ENCODE results near the gene EYA2. TPM values are rescaled to one million over a fixed set of nuclear protein-coding genes. Genes with fewer than 3 reads are reported as not detected.

The EYA2 gene
- polyA plus RNA-seq, 1 donor (not counting 4 experiments of a cell fraction or from before 2014, with no cell fraction given), result not detected

- no peaks in the 10 kb centered on the region for H3K9me3 ChIP-seq (ENCODE audit: control insufficient read depth, low read depth, low read length)
- no peak overlapping the region for H2AFZ ChIP-seq (ENCODE audit: control insufficient read depth, low read length)
- no peak overlapping the region for H3K9ac ChIP-seq (ENCODE audit: control insufficient read depth, extremely low read depth, insufficient read depth, low read length)
- TF ChIP-seq CTCF (optimal IDR thresholded peaks at IDR 0.05 in 1 of 3, IDR thresholded peaks at IDR 0.05 in 1 of 3, conservative IDR thresholded peaks at IDR 0.05 in 1 of 3; ENCODE audit: extremely low read depth in 1 of 3, insufficient read depth in 2 of 3, low read length in 3 of 3) (no peak), EZH2 (IDR thresholded peaks at IDR 0.05; ENCODE audit: low read length) (no peak)
- H3K27me3 ChIP-seq (ENCODE audit: control insufficient read depth, extremely low read depth, insufficient read depth, low read length), result no peaks in the 10 kb centered on the region
- H3K27ac ChIP-seq (ENCODE audit: control insufficient read depth, insufficient read depth, low read length), result no peak overlapping the region
- peaks cover 14% of the 10 kb centered on the region for H3K4me1 ChIP-seq (ENCODE audit: control insufficient read depth, extremely low read depth, insufficient read depth, low read length)
- FAIRE-seq (no peak), DNase-seq (ENCODE audit: low read depth, low spot score) (no peak)
- H3K79me2 ChIP-seq (ENCODE audit: control insufficient read depth, insufficient read depth, low read length), result no peaks in the 10 kb centered on the region
- no peak overlapping the region for H3K4me2 ChIP-seq (ENCODE audit: control insufficient read depth, extremely low read depth, insufficient read depth, low read depth, low read length)
- H3K9me1 ChIP-seq (ENCODE audit: control insufficient read depth, extremely low read depth, insufficient read depth, low read length), result no peaks in the 10 kb centered on the region
- H3K36me3 ChIP-seq (ENCODE audit: control insufficient read depth in 2 of 2, extremely low read depth in 1 of 2, insufficient read depth in 2 of 2, low read length in 2 of 2), result no peaks in the 10 kb centered on the region
- dilution Hi-C loops (cut with MboI; ENCODE audit: extremely low pct_ligation_motif_present, low sequenced_read_pairs), result no loop called here
- no peak overlapping the region for H3K4me3 ChIP-seq (ENCODE audit: control insufficient read depth in 2 of 3, extremely low read depth in 1 of 3, insufficient read depth in 2 of 3, low read depth in 1 of 3, low read length in 3 of 3)
- no peaks in the 10 kb centered on the region for H4K20me1 ChIP-seq (ENCODE audit: control insufficient read depth, extremely low read depth, insufficient read depth, low read length)
These were observed 297.3 kb downstream of the EYA2 start for GRCh38 chr20:47191956-47192355.

- Histone ChIP-seq H3K79me2 (ENCODE audit: control insufficient read depth, insufficient read depth, low read length) (no peaks in the 10 kb centered on the region), H3K9ac (ENCODE audit: control insufficient read depth, extremely low read depth, insufficient read depth, low read length) (no peak overlapping the region), H3K36me3 (ENCODE audit: control insufficient read depth in 2 of 2, extremely low read depth in 1 of 2, insufficient read depth in 2 of 2, low read length in 2 of 2) (no peaks in the 10 kb centered on the region), H3K9me3 (ENCODE audit: control insufficient read depth, low read depth, low read length) (no peaks in the 10 kb centered on the region), H3K27ac (ENCODE audit: control insufficient read depth, insufficient read depth, low read length) (no peak overlapping the region), H2AFZ (ENCODE audit: control insufficient read depth, low read length) (no peak overlapping the region), H3K4me3 (ENCODE audit: control insufficient read depth in 2 of 3, extremely low read depth in 1 of 3, insufficient read depth in 2 of 3, low read depth in 1 of 3, low read length in 3 of 3) (no peak overlapping the region), H3K27me3 (ENCODE audit: control insufficient read depth, extremely low read depth, insufficient read depth, low read length) (no peaks in the 10 kb centered on the region), H3K9me1 (ENCODE audit: control insufficient read depth, extremely low read depth, insufficient read depth, low read length) (no peaks in the 10 kb centered on the region), H4K20me1 (ENCODE audit: control insufficient read depth, extremely low read depth, insufficient read depth, low read length) (no peaks in the 10 kb centered on the region), H3K4me1 (ENCODE audit: control insufficient read depth, extremely low read depth, insufficient read depth, low read length) (peaks cover 16% of the 10 kb centered on the region), H3K4me2 (ENCODE audit: control insufficient read depth, extremely low read depth, insufficient read depth, low read depth, low read length) (no peak overlapping the region)
- TF ChIP-seq EZH2 (IDR thresholded peaks at IDR 0.05; ENCODE audit: low read length) (no peak), CTCF (optimal IDR thresholded peaks at IDR 0.05 in 1 of 3, IDR thresholded peaks at IDR 0.05 in 1 of 3, conservative IDR thresholded peaks at IDR 0.05 in 1 of 3; ENCODE audit: extremely low read depth in 1 of 3, insufficient read depth in 2 of 3, low read length in 3 of 3) (no peak)
- DNase-seq (ENCODE audit: low read depth, low spot score) (no peak), FAIRE-seq (no peak)
- dilution Hi-C loops (cut with MboI; ENCODE audit: extremely low pct_ligation_motif_present, low sequenced_read_pairs), result no loop called here
These were observed 300.9 kb downstream of the EYA2 start for GRCh38 chr20:47195573-47195972.
